Endodermal cell (in vitro differentiated cells): ENCODE data around the gene ANP32B. TPM values are rescaled to one million over a fixed set of nuclear protein-coding genes. Genes with fewer than 3 reads are reported as not detected.

ENCODE experiments used
- DNase-seq: peaks from one replicate; pipeline ENCODE4 v3.0.0-alpha.2; 2017
- H3K27ac ChIP-seq: 2 replicates; pipeline ENCODE4 v1.5.1; 2013; ENCODE audit warnings: mild to moderate bottlenecking, low read depth, low read length, moderate library complexity
- H3K27me3 ChIP-seq: 2 replicates; pipeline ENCODE4 v1.6.1; 2013; ENCODE audit warnings: mild to moderate bottlenecking, low read length, moderate library complexity; ENCODE audit not compliant: insufficient read depth, control insufficient read depth, poor library complexity, severe bottlenecking
- H3K36me3 ChIP-seq: 2 replicates; pipeline ENCODE4 v1.7.0; 2013; ENCODE audit warnings: mild to moderate bottlenecking, low read length, moderate library complexity; ENCODE audit not compliant: control insufficient read depth, insufficient read depth
- H3K4me1 ChIP-seq: one replicate; pipeline ENCODE4 v1.7.0; 2013; ENCODE audit warnings: low read length; ENCODE audit not compliant: control insufficient read depth, insufficient read depth
- H3K4me3 ChIP-seq: 2 replicates; pipeline ENCODE4 v1.5.1; 2013; ENCODE audit warnings: mild to moderate bottlenecking, low read length, moderate library complexity
- H3K9ac ChIP-seq: 2 replicates; pipeline ENCODE4 v1.6.1; 2013; ENCODE audit warnings: mild to moderate bottlenecking, low read length, moderate library complexity; ENCODE audit not compliant: poor library complexity, severe bottlenecking; ENCODE audit errors: extremely low read depth
- H3K9me3 ChIP-seq: 2 replicates; pipeline ENCODE4 v1.6.1; 2013; ENCODE audit warnings: mild to moderate bottlenecking, low read length, moderate library complexity; ENCODE audit not compliant: control insufficient read depth
- H3K27ac Mint-ChIP-seq: 2 replicates; pipeline ENCODE4 v1.8.0; 2020; ENCODE audit warnings: mixed read lengths
- H3K27me3 Mint-ChIP-seq: 2 replicates; pipeline ENCODE4 v1.8.0; 2021; ENCODE audit warnings: mild to moderate bottlenecking, mixed read lengths; ENCODE audit not compliant: insufficient read depth
- H3K36me3 Mint-ChIP-seq: 2 replicates; pipeline ENCODE4 v1.8.0; 2020; ENCODE audit warnings: low read depth, mixed read lengths
- H3K4me1 Mint-ChIP-seq: 2 replicates; pipeline ENCODE4 v1.8.0; 2020; ENCODE audit warnings: mixed read lengths
- H3K4me3 Mint-ChIP-seq: 2 replicates; pipeline ENCODE4 v1.8.0; 2020; ENCODE audit warnings: mild to moderate bottlenecking, moderate library complexity, mixed read lengths
- H3K9me3 Mint-ChIP-seq: 2 replicates; pipeline ENCODE4 v1.8.0; 2020; ENCODE audit warnings: mild to moderate bottlenecking, mixed read lengths
- WGBS, 2 experiments: methylation state at CpG; one replicate each; pipeline versions ENCODE4 v1.1.5 to v1.1.7; 2013; ENCODE audit warnings: missing lambda C conversion rate in 2 of 2, mixed read lengths in 1 of 2; ENCODE audit not compliant: insufficient coverage in 1 of 2, insufficient read length in 1 of 2; 5-methylcytosine and 5-hydroxymethylcytosine counted together
- total RNA-seq, 2 donors: library from RNA; stranded (reverse); fragmentation: NEBNext Ultra II Directional in 1 of 2; extraction: Animal tissue kit (Norgen Biotek cat#: 25700) in 1 of 2; gene quantifications; 2 replicates in 1 of 2; 3 replicates in 1 of 2; pipeline ENCODE4 v1.2.1, GENCODE V29; 2021
- TF ChIP-seq, protein P1 (sequence below): fragments of 200-600 bp; sonication (generic); conservative IDR thresholded peaks from 2 replicates; pipeline ENCODE4 v1.5.0; 2021; ENCODE audit warnings: antibody characterized with exemption, mild to moderate bottlenecking

ANP32B gene
- total RNA-seq, 2 donors from 2014 or later: 155 to 191 TPM

- no peaks in the 10 kb centered on the region for H3K9me3 ChIP-seq
- Mint-ChIP-seq H3K4me3 (no peak overlapping the region), H3K27me3 (no peaks in the 10 kb centered on the region), H3K27ac (no peak overlapping the region), H3K4me1 (no peaks in the 10 kb centered on the region), H3K36me3 (peaks cover 57% of the 10 kb centered on the region), H3K9me3 (no peaks in the 10 kb centered on the region)
- H3K27ac ChIP-seq: no peak overlapping the region
- peaks cover 87% of the 10 kb centered on the region for H3K36me3 ChIP-seq
- no peaks in the 10 kb centered on the region for H3K27me3 ChIP-seq
- TF ChIP-seq, protein P1, sequence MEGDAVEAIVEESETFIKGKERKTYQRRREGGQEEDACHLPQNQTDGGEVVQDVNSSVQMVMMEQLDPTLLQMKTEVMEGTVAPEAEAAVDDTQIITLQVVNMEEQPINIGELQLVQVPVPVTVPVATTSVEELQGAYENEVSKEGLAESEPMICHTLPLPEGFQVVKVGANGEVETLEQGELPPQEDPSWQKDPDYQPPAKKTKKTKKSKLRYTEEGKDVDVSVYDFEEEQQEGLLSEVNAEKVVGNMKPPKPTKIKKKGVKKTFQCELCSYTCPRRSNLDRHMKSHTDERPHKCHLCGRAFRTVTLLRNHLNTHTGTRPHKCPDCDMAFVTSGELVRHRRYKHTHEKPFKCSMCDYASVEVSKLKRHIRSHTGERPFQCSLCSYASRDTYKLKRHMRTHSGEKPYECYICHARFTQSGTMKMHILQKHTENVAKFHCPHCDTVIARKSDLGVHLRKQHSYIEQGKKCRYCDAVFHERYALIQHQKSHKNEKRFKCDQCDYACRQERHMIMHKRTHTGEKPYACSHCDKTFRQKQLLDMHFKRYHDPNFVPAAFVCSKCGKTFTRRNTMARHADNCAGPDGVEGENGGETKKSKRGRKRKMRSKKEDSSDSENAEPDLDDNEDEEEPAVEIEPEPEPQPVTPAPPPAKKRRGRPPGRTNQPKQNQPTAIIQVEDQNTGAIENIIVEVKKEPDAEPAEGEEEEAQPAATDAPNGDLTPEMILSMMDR: no peak
- H3K9ac ChIP-seq: no peak overlapping the region
- WGBS, 2 experiments: 92 to 97% methylated on average over 2 to 3 of the region's 3 CpGs
- no peak overlapping the region for H3K4me3 ChIP-seq
- no peak for DNase-seq
- no peaks in the 10 kb centered on the region for H3K4me1 ChIP-seq
Observed at GRCh38 chr9:97997330-97998276, 14.5 kb downstream of the ANP32B start.

DNA sequence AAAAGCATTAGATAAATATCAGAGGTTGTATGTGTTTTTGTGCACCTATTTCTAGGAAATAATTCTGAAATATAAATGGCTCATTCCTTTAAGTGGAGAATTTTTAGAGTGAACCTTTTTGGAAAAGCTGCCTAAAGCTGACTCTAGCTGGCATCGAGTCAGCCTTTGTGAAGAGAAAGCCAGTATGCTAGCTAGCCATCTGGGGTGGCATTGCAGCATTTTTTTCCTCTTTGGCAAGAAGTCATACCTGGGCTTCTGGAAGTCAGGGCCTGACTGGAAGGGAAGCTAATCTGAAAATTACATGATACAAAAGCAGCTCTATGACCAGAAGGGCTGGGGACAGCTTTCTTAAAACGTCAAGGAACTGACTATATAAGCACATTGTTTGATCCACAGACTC lies 19.7 kb downstream of the ANP32B start:
- no peaks in the 10 kb centered on the region for H3K9me3 ChIP-seq
- H3K27me3 ChIP-seq: no peaks in the 10 kb centered on the region
- Mint-ChIP-seq H3K4me1 (no peaks in the 10 kb centered on the region), H3K27ac (no peak overlapping the region), H3K36me3 (peaks cover 73% of the 10 kb centered on the region), H3K9me3 (no peaks in the 10 kb centered on the region), H3K4me3 (no peak overlapping the region), H3K27me3 (no peaks in the 10 kb centered on the region)
- TF ChIP-seq, protein P1: no peak
- H3K4me1 ChIP-seq: no peaks in the 10 kb centered on the region
- H3K4me3 ChIP-seq: no peak overlapping the region
- H3K9ac ChIP-seq: no peak overlapping the region
- 75 to 93% methylated on average over 2 of the region's 2 CpGs for WGBS, 2 experiments
- peaks cover 94% of the 10 kb centered on the region for H3K36me3 ChIP-seq
- no peak overlapping the region for H3K27ac ChIP-seq
- no peak for DNase-seq

DNA sequence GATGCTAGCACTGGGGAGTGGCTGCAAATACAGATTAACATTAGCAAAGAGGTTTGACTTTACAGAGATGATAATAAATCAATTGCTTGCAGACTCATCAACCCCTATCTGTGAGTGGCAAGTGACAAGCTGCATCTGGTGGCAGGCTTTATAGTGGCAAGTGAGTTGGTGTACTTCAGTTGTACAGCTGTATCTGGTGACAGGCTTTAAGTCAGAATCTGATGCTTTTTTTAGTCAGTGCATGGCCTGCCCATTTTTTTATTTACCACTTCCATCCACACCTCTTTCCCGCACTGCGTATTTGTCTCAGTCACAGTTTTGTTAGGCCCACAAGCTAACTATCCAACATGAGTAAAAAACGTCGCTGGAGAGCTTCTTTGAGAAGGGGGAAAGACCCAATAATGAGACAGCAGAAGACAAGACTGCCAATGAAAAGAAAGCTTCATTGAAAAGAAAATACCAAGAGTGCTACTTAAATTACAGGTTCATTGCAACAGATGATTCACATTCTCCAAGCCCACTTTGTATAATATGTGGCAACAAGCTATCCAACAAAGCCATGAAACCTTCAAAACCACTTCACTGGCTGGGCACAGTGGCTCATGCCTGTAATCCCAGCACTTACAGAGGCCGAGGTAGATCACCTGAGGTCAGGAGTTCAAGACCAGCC lies 23.1 kb downstream of the ANP32B start:
- Histone ChIP-seq H3K9me3 (no peaks in the 10 kb centered on the region), H3K27ac (no peak overlapping the region), H3K4me3 (no peak overlapping the region), H3K4me1 (no peaks in the 10 kb centered on the region), H3K9ac (no peak overlapping the region), H3K36me3 (peaks cover 97% of the 10 kb centered on the region), H3K27me3 (no peaks in the 10 kb centered on the region)
- Mint-ChIP-seq H3K36me3 (peaks cover 78% of the 10 kb centered on the region), H3K27ac (no peak overlapping the region), H3K9me3 (no peaks in the 10 kb centered on the region), H3K4me1 (no peaks in the 10 kb centered on the region), H3K4me3 (no peak overlapping the region), H3K27me3 (no peaks in the 10 kb centered on the region)
- 95 to 100% methylated on average over 1 to 5 of the region's 5 CpGs for WGBS, 2 experiments
- no peak for DNase-seq
- TF ChIP-seq, protein P1: no peak
